LoVo (cell line): ENCODE results near the gene SLC9A7.

Source experiments
- DNase-seq: peaks from one replicate; pipeline ENCODE4 v3.0.0-alpha.2; 2016; ENCODE audit warnings: low spot score

The SLC9A7 gene

GRCh38 chrX:46647251-46647650, 111.7 kb downstream of the SLC9A7 start:
- DNase-seq = no peak

GRCh38 chrX:46645614-46646013, 113.3 kb downstream of the SLC9A7 start:
- no peak for DNase-seq

- no peak for DNase-seq
Observed at GRCh38 chrX:46643636-46644035, 115.3 kb downstream of the SLC9A7 start.

GRCh38 chrX:46642145-46642544, 116.8 kb downstream of the SLC9A7 start:
- no peak for DNase-seq

GRCh38 chrX:46637938-46638337, 121.0 kb downstream of the SLC9A7 start:
- DNase-seq = no peak

GRCh38 chrX:46636223-46636622, 122.7 kb downstream of the SLC9A7 start:
- no peak for DNase-seq

GRCh38 chrX:46635186-46635585, 123.7 kb downstream of the SLC9A7 start:
- DNase-seq = no peak

GRCh38 chrX:46634577-46634976, 124.3 kb downstream of the SLC9A7 start:
- DNase-seq = no peak

GRCh38 chrX:46630141-46630540, 128.8 kb downstream of the SLC9A7 start:
- no peak for DNase-seq

GRCh38 chrX:46628460-46629371, 130.2 kb downstream of the SLC9A7 start:
- no peak for DNase-seq

- no peak for DNase-seq
Observed at GRCh38 chrX:46627711-46628419, 131.1 kb downstream of the SLC9A7 start.

- DNase-seq = no peak
Observed at GRCh38 chrX:46627062-46627461, 131.9 kb downstream of the SLC9A7 start.

GRCh38 chrX:46626566-46626965, 132.4 kb downstream of the SLC9A7 start:
- no peak for DNase-seq

GRCh38 chrX:46624090-46624786, 134.7 kb downstream of the SLC9A7 start:
- DNase-seq = no peak

- no peak for DNase-seq
Observed at GRCh38 chrX:46621572-46621971, 137.3 kb downstream of the SLC9A7 start.

- no peak for DNase-seq
Observed at GRCh38 chrX:46620505-46620904, 138.4 kb downstream of the SLC9A7 start.

GRCh38 chrX:46618947-46619346, 140.0 kb downstream of the SLC9A7 start:
- no peak for DNase-seq

GRCh38 chrX:46617906-46618305, 141.0 kb downstream of the SLC9A7 start:
- no peak for DNase-seq

- no peak for DNase-seq
Observed at GRCh38 chrX:46611658-46612362, 147.1 kb downstream of the SLC9A7 start.

GRCh38 chrX:46610070-46610658, 148.8 kb downstream of the SLC9A7 start:
- DNase-seq = no peak

GRCh38 chrX:46607916-46608315, 151.0 kb downstream of the SLC9A7 start:
- DNase-seq = no peak
